Activated B cell treated with CpG ODN at 0.5 μM for 24 hours (primary cell): ENCODE results near the gene LGALS1. TPM values are rescaled to one million over a fixed set of nuclear protein-coding genes. Genes with fewer than 3 reads are reported as not detected.

ENCODE experiments used
- ATAC-seq: fragments of 200-7000 bp; cut with Tn5 transposase; one replicate; pipeline ENCODE4 v1.10.0; 2021; ENCODE audit warnings: low read depth, mild to moderate bottlenecking, moderate library complexity
- CTCF ChIA-PET: fragments of 350-600 bp; sonication (Branson Sonifier 250); formaldehyde crosslinking; loops from one replicate; lab custom pipeline; 2021; ENCODE audit warnings: antibody characterized with exemption; lab: Charles Lee
- POLR2A ChIA-PET: fragments of 350-600 bp; sonication (Branson Sonifier 250); formaldehyde crosslinking; loops from one replicate; lab custom pipeline; 2021; ENCODE audit warnings: antibody characterized with exemption; lab: Charles Lee
- DNase-seq: peaks from one replicate; pipeline ENCODE4 v3.0.0; 2022
- H3K27ac Mint-ChIP-seq: one replicate; pipeline ENCODE4 v1.8.0; 2020; ENCODE audit warnings: mixed read lengths
- H3K27me3 Mint-ChIP-seq: one replicate; pipeline ENCODE4 v1.8.0; 2021; ENCODE audit warnings: mixed read lengths
- H3K36me3 Mint-ChIP-seq: one replicate; pipeline ENCODE4 v1.8.0; 2021; ENCODE audit warnings: low read depth, mixed read lengths
- H3K4me1 Mint-ChIP-seq: one replicate; pipeline ENCODE4 v1.8.0; 2021; ENCODE audit warnings: mixed read lengths
- H3K4me3 Mint-ChIP-seq: one replicate; pipeline ENCODE4 v1.8.0; 2020; ENCODE audit warnings: mild to moderate bottlenecking, mixed read lengths
- H3K9me3 Mint-ChIP-seq: one replicate; pipeline ENCODE4 v1.8.0; 2020; ENCODE audit warnings: mixed read lengths
- CTCF ChIP-seq: fragments of 200-600 bp; IDR thresholded peaks from one replicate; pipeline ENCODE4 v1.8.0; 2022; ENCODE audit warnings: antibody characterized with exemption, mild to moderate bottlenecking
- intact Hi-C: fragments of 100-400 bp; cut with micrococcal nuclease; formaldehyde crosslinking; loops from one replicate; pipeline ENCODE4 v1.15.1; 2024
- total RNA-seq: library from RNA; stranded (reverse); gene quantifications from 2 replicates; pipeline ENCODE4 v1.2.3, GENCODE V29; 2022

The LGALS1 gene
- total RNA-seq, 1 donor from 2014 or later, result 230 TPM

GRCh38 chr22:37725551-37726240, 50.3 kb downstream of the LGALS1 start:
- intact Hi-C loops, result no loop called here
- Mint-ChIP-seq H3K4me3 (no peak overlapping the region), H3K27me3 (no peaks in the 10 kb centered on the region), H3K27ac (no peak overlapping the region), H3K36me3 (peaks cover 3% of the 10 kb centered on the region), H3K4me1 (no peaks in the 10 kb centered on the region), H3K9me3 (no peaks in the 10 kb centered on the region)
- POLR2A ChIA-PET, result interaction anchor here (0.7 kb wide), 1 partner anchor 11 kb away, joined by 5 read pairs; no protein-coding TSS in a partner anchor
- CTCF ChIA-PET, result no interaction called here
- DNase-seq (no peak), ATAC-seq (no peak)
- TF ChIP-seq CTCF, result no peak

- Mint-ChIP-seq H3K36me3 (peaks cover 3% of the 10 kb centered on the region), H3K27me3 (no peaks in the 10 kb centered on the region), H3K27ac (no peak overlapping the region), H3K4me1 (no peaks in the 10 kb centered on the region), H3K4me3 (no peak overlapping the region), H3K9me3 (no peaks in the 10 kb centered on the region)
- DNase-seq (no peak), ATAC-seq (no peak)
- CTCF ChIA-PET, result no interaction called here
- POLR2A ChIA-PET, result interaction anchor here (0.7 kb wide), 1 partner anchor 11 kb away, joined by 5 read pairs; no protein-coding TSS in a partner anchor
- intact Hi-C loops, result no loop called here
- TF ChIP-seq CTCF, result no peak
Measured at GRCh38 chr22:37726241-37726887, 50.9 kb downstream of the LGALS1 start.

- ATAC-seq, result no peak
- intact Hi-C loops, result no loop called here
- CTCF ChIA-PET, result no interaction called here
- no peak overlapping the region for H3K27ac Mint-ChIP-seq
- H3K27me3 Mint-ChIP-seq, result no peaks in the 10 kb centered on the region
- peaks cover 2% of the 10 kb centered on the region for H3K4me1 Mint-ChIP-seq
- TF ChIP-seq CTCF, result no peak
- H3K9me3 Mint-ChIP-seq, result no peaks in the 10 kb centered on the region
- no peak overlapping the region for H3K4me3 Mint-ChIP-seq
- DNase-seq, result no peak
- POLR2A ChIA-PET, result no interaction called here
- H3K36me3 Mint-ChIP-seq, result no peaks in the 10 kb centered on the region
Measured at GRCh38 chr22:37728620-37729019, 53.2 kb downstream of the LGALS1 start.

Other genes starting within 250 kb of the LGALS1 start
- not detected in 2 replicates for gene ELFN2, start 248.2 kb upstream of the LGALS1 start, total RNA-seq
- 86.1 and 90.6 TPM in 2 replicates for gene MFNG, start 189.3 kb upstream of the LGALS1 start, total RNA-seq
- gene CARD10, start 156.2 kb upstream of the LGALS1 start, total RNA-seq, result not detected in 2 replicates
- not detected in 2 replicates for gene CDC42EP1, start 115.2 kb upstream of the LGALS1 start, total RNA-seq
- not detected in 2 replicates for gene LGALS2, start 95.5 kb upstream of the LGALS1 start, total RNA-seq
- 102 and 126 TPM in 2 replicates for gene GGA1, start 66.8 kb upstream of the LGALS1 start, total RNA-seq
- 87.9 and 88.4 TPM in 2 replicates for gene SH3BP1, start 36.0 kb upstream of the LGALS1 start, total RNA-seq
- 17.7 and 22.6 TPM in 2 replicates for gene PDXP, start 16.9 kb upstream of the LGALS1 start, total RNA-seq
- gene NOL12, start 10.7 kb downstream of the LGALS1 start, total RNA-seq, result 39.0 and 39.8 TPM in 2 replicates
- 25.5 and 27.4 TPM in 2 replicates for gene TRIOBP, start 21.4 kb downstream of the LGALS1 start, total RNA-seq
- gene GCAT, start 132.3 kb downstream of the LGALS1 start, total RNA-seq, result 0.40 and 0.83 TPM in 2 replicates
- gene GALR3, start 147.7 kb downstream of the LGALS1 start, total RNA-seq, result not detected in 2 replicates
- gene ANKRD54, start 168.7 kb downstream of the LGALS1 start, total RNA-seq, result 12.6 and 16.5 TPM in 2 replicates
- 712 and 718 TPM in 2 replicates for gene EIF3L, start 173.8 kb downstream of the LGALS1 start, total RNA-seq
- gene MICALL1, start 230.7 kb downstream of the LGALS1 start, total RNA-seq, result 20.8 and 27.6 TPM in 2 replicates